NAMALWA (cell line): ENCODE measurements around the gene MCRS1.

Experiments
- DNase-seq: peaks from one replicate; pipeline ENCODE4 v3.0.0-alpha.2; 2015; ENCODE audit warnings: low spot score

The MCRS1 gene

GRCh38 chr12:49582201-49582600, 14.3 kb upstream of the MCRS1 start:
- DNase-seq, result no peak

- DNase-seq, result peak; percentile 71
These were observed 12.9 kb upstream of the MCRS1 start for GRCh38 chr12:49580572-49581535.

GRCh38 chr12:49578471-49579112, 10.7 kb upstream of the MCRS1 start:
- DNase-seq, result no peak

GRCh38 chr12:49577589-49578315, 9.8 kb upstream of the MCRS1 start:
- DNase-seq, result no peak

- DNase-seq, result peak; percentile 61
These were observed 660 bp upstream of the MCRS1 start for GRCh38 chr12:49568442-49569162.

GRCh38 chr12:49567302-49567610, 686 bp downstream of the MCRS1 start:
- no peak for DNase-seq

GRCh38 chr12:49566361-49566760, 1.6 kb downstream of the MCRS1 start:
- no peak for DNase-seq

GRCh38 chr12:49565406-49566265, 2.3 kb downstream of the MCRS1 start:
- DNase-seq, result no peak

GRCh38 chr12:49564686-49565405, 3.1 kb downstream of the MCRS1 start:
- no peak for DNase-seq

GRCh38 chr12:49563951-49564685, 3.8 kb downstream of the MCRS1 start:
- DNase-seq, result no peak

- no peak for DNase-seq
These were observed 5.1 kb downstream of the MCRS1 start for GRCh38 chr12:49562831-49563230.

- no peak for DNase-seq
These were observed 5.7 kb downstream of the MCRS1 start for GRCh38 chr12:49562233-49562632.

GRCh38 chr12:49560695-49561094, 7.2 kb downstream of the MCRS1 start:
- DNase-seq, result no peak

- no peak for DNase-seq
These were observed 8.8 kb downstream of the MCRS1 start for GRCh38 chr12:49559011-49559675.

- no peak for DNase-seq
These were observed 9.4 kb downstream of the MCRS1 start for GRCh38 chr12:49558526-49558925.

GRCh38 chr12:49557917-49558215, 10.1 kb downstream of the MCRS1 start:
- DNase-seq, result no peak

GRCh38 chr12:49557187-49557916, 10.6 kb downstream of the MCRS1 start:
- DNase-seq, result no peak

GRCh38 chr12:49556391-49557186, 11.4 kb downstream of the MCRS1 start:
- no peak for DNase-seq
